ENCODE data around the gene PSME4.
A peak's percentile ranks its signal among the peaks of the same experiment; 100 is the strongest.
"Not testable (repeated sequence)": the region's sequence is repeated elsewhere in the genome, so short reads cannot be mapped to it uniquely, and the experiment has no call there.

Gene PSME4

DNA sequence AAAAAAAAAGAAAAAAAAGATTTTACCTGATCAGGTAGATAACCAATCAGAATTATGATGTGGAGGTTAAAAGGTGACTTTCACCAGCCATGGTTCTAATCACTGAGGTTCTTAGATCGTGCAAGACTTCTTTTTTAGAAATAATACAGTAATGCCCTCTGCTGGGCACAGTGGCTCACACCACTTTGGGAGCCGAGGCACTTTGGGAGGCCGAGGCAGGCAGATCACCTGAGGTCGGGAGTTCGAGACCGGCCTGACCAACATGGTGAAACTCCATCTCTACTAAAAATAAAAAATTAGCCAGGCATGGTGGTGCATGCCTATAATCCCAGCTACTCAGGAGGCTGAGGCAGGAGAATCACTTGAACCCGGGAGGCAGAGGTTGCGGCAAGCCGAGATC, 147.2 kb downstream of the PSME4 start:
- TF ChIP-seq, protein P1, sequence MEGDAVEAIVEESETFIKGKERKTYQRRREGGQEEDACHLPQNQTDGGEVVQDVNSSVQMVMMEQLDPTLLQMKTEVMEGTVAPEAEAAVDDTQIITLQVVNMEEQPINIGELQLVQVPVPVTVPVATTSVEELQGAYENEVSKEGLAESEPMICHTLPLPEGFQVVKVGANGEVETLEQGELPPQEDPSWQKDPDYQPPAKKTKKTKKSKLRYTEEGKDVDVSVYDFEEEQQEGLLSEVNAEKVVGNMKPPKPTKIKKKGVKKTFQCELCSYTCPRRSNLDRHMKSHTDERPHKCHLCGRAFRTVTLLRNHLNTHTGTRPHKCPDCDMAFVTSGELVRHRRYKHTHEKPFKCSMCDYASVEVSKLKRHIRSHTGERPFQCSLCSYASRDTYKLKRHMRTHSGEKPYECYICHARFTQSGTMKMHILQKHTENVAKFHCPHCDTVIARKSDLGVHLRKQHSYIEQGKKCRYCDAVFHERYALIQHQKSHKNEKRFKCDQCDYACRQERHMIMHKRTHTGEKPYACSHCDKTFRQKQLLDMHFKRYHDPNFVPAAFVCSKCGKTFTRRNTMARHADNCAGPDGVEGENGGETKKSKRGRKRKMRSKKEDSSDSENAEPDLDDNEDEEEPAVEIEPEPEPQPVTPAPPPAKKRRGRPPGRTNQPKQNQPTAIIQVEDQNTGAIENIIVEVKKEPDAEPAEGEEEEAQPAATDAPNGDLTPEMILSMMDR (IDR thresholded peaks at IDR 0.05; ENCODE audit: low read depth, low read length), result peak; percentile 16; the same call in 1 of the 2 replicates
- H3K36me3 ChIP-seq; H3K4me3 ChIP-seq (ENCODE audit: low read depth, low read length); H3K9me3 ChIP-seq (ENCODE audit: severe bottlenecking); H3K27me3 ChIP-seq (ENCODE audit: insufficient read depth, low read depth, severe bottlenecking); H3K27ac ChIP-seq: not testable (repeated sequence)
- peak; percentile 31 for DNase-seq

DNA sequence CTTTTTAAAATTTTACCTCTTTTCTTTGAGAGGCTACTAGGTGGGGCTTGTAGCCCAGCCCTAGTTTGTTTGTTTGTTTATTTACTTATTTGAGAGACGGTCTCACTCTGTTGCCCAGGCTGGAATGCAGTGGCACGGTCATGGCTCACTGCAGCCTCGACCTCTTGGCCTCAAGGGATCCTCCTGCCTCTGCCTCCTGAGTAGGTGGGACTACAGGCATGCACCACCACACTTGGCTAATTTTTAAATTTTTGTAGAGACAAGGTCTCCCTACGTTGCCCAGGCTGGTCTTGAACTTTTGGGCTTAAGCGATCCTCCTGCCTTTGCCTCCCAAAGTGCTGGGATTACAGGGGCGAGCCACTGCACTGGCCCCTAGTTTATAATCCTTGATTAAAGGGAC, 149.0 kb downstream of the PSME4 start:
- Histone ChIP-seq H3K4me3 (ENCODE audit: low read depth, low read length) (no peak overlapping the region), H3K27me3 (ENCODE audit: insufficient read depth, low read depth, severe bottlenecking) (no peaks in the 10 kb centered on the region), H3K9me3 (ENCODE audit: severe bottlenecking) (no peaks in the 10 kb centered on the region), H3K27ac (no peak overlapping the region), H3K36me3 (peaks cover 14% of the 10 kb centered on the region)
- no peak for DNase-seq
- TF ChIP-seq, protein P1 (IDR thresholded peaks at IDR 0.05; ENCODE audit: low read depth, low read length), result no peak

DNA sequence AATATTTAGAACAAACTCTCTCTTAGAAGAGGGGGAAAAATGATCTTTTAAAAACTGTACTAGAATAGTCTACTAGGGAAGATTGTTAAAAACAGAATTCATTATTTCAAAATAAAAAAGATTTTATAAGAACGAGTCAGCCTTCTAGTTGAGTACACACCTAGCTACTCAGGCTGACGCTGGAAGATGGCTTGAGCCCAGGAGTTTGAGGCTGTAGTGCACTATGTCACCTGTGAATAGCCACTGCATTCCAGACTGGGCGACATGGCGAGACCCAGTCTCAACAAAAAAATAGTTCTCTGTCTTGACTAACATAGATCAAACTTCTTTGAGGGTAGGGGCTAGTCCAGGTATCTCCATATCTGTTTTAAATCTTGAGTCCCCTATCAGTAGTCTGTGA, 150.1 kb downstream of the PSME4 start:
- no peak for DNase-seq
- Histone ChIP-seq H3K36me3 (peaks cover 17% of the 10 kb centered on the region), H3K27ac (no peak overlapping the region), H3K4me3 (ENCODE audit: low read depth, low read length) (no peak overlapping the region), H3K27me3 (ENCODE audit: insufficient read depth, low read depth, severe bottlenecking) (no peaks in the 10 kb centered on the region), H3K9me3 (ENCODE audit: severe bottlenecking) (no peaks in the 10 kb centered on the region)
- TF ChIP-seq, protein P1 (IDR thresholded peaks at IDR 0.05; ENCODE audit: low read depth, low read length), result no peak

DNA sequence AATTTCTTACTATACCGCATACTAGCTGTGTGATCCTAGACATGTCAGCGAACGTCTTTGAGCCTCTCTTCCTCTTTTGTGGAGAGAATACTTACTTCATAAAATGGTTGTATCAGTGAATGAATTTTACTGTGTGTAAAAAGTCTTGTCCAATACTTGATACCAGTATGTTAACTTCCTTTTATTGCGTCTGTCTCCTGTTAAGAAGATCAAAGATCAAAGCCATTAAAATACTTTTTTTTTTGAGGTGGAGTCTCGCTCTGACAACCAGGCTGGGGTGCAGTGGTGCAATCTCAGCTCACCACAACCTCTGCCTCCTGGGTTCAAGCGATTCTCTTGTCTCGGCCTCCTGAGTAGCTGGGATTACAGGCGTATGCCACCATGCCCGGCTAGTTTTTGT, 150.7 kb downstream of the PSME4 start:
- H3K36me3 ChIP-seq, result peaks cover 23% of the 10 kb centered on the region
- no peaks in the 10 kb centered on the region for H3K27me3 ChIP-seq (ENCODE audit: insufficient read depth, low read depth, severe bottlenecking)
- no peak overlapping the region for H3K27ac ChIP-seq
- no peak overlapping the region for H3K4me3 ChIP-seq (ENCODE audit: low read depth, low read length)
- H3K9me3 ChIP-seq (ENCODE audit: severe bottlenecking), result no peaks in the 10 kb centered on the region
- TF ChIP-seq, protein P1 (IDR thresholded peaks at IDR 0.05; ENCODE audit: low read depth, low read length), result no peak
- DNase-seq, result no peak

DNA sequence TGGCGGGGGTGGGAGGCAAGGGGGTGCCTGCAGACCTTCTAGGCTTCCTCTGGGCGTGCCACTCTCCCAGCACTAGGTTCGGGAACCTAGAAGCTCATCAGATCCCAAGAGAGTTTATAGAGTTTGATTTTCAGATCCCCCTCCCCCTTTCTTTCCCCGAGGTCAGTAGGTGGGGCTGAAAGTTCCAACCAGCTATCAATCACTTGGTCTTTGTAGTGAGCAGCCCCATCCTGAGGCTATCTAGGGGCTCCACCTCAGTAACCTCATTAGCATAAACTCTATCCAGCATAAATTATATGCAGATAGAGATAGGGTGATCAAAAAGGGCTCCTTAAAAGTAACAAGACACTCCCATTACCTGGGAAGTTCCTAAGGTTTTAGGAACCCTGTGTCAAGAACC, 151.2 kb downstream of the PSME4 start:
- no peak for DNase-seq
- TF ChIP-seq, protein P1 (IDR thresholded peaks at IDR 0.05; ENCODE audit: low read depth, low read length), result no peak
- Histone ChIP-seq H3K36me3 (peaks cover 26% of the 10 kb centered on the region), H3K27me3 (ENCODE audit: insufficient read depth, low read depth, severe bottlenecking) (no peaks in the 10 kb centered on the region), H3K4me3 (ENCODE audit: low read depth, low read length) (no peak overlapping the region), H3K9me3 (ENCODE audit: severe bottlenecking) (no peaks in the 10 kb centered on the region), H3K27ac (no peak overlapping the region)

DNA sequence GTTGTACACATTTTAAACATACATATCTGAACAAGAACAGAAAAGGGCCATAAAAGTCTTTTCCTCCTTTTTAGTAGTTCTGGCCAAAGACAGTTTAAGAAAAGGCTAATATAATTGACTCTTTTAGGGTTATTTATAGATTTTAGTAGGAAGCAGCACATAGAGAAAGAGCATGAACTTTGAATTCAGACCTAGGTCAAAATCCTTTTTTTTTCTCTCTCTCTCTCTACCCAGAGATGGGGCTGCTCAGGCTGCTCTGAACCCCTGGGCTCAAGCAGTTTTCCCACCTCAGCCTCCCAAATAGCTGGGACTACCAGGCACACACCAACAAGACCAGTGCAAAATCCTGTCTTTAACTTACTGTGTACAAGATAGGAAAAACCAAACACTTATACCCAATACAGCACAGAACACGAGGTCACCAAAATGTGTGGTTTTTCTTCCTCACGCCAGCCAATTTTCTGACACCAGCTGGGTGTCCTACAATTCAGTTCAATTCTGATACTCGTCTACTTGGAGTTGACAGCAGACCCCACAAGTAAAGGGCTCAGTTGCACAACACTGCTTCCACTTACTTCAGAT, 151.8 kb downstream of the PSME4 start:
- H3K36me3 ChIP-seq, result peaks cover 31% of the 10 kb centered on the region
- H3K9me3 ChIP-seq (ENCODE audit: severe bottlenecking), result no peaks in the 10 kb centered on the region
- TF ChIP-seq, protein P1 (IDR thresholded peaks at IDR 0.05; ENCODE audit: low read depth, low read length), result no peak
- no peak overlapping the region for H3K27ac ChIP-seq
- DNase-seq, result no peak
- H3K27me3 ChIP-seq (ENCODE audit: insufficient read depth, low read depth, severe bottlenecking), result no peaks in the 10 kb centered on the region
- no peak overlapping the region for H3K4me3 ChIP-seq (ENCODE audit: low read depth, low read length)

Measured in WERI-Rb-1 (cell line).